H1 (cell line): ENCODE measurements around the gene TACSTD2. TPM values are rescaled to one million over a fixed set of nuclear protein-coding genes. Genes with fewer than 3 reads are reported as not detected.

Experiments
- CBX5 ChIP-seq: fragments of 300-800, 300-1000 bp; sonication (generic); IDR thresholded peaks from 2 replicates; pipeline ENCODE4 v1.7.1; 2016; ENCODE audit warnings: antibody characterized with exemption, low read length, low read depth
- MAFK ChIP-seq: IDR thresholded peaks from 2 replicates; pipeline ENCODE4 v1.6.1; 2012; ENCODE audit warnings: low read depth, mild to moderate bottlenecking, improper control_type of control experiment, low read length
- polyA plus RNA-seq, 7 experiments: library from polyadenylated mRNA; depleted of rRNA in 3 of 7; stranded (reverse) in 5 of 7; unstranded in 2 of 7; fragments of >200 nt in 5 of 7; fragments of 200-250 nt in 2 of 7; gene quantifications; 1 replicate in 5 of 7; 2 replicates in 1 of 7; 4 replicates in 1 of 7; pipeline versions ENCODE4 v1.2.1 to v1.2.3, GENCODE V29; 2011 to 2013; ENCODE audit warnings: missing spikeins in 2 of 7, mixed read lengths in 2 of 7
- total RNA-seq: library from RNA; stranded (reverse); fragmentation: NEBNext Ultra II Directional; extraction: Animal tissue kit (Norgen Biotek cat#: 25700); gene quantifications from 2 replicates; pipeline ENCODE4 v1.2.1, GENCODE V29; 2021
- TF ChIP-seq, protein P1 (sequence below): fragments of 300-600 bp; sonication (generic); IDR thresholded peaks from 2 replicates; pipeline ENCODE4 v1.7.1; 2012; ENCODE audit warnings: low read length, moderate library complexity, mild to moderate bottlenecking, inconsistent platforms; ENCODE audit not compliant: insufficient replicate concordance

The TACSTD2 gene
- total and polyA plus RNA-seq, 2 of the 8 experiments (the other 6 are each of a cell fraction or from before 2014, with no cell fraction given), result 0.76 to 0.85 TPM

DNA sequence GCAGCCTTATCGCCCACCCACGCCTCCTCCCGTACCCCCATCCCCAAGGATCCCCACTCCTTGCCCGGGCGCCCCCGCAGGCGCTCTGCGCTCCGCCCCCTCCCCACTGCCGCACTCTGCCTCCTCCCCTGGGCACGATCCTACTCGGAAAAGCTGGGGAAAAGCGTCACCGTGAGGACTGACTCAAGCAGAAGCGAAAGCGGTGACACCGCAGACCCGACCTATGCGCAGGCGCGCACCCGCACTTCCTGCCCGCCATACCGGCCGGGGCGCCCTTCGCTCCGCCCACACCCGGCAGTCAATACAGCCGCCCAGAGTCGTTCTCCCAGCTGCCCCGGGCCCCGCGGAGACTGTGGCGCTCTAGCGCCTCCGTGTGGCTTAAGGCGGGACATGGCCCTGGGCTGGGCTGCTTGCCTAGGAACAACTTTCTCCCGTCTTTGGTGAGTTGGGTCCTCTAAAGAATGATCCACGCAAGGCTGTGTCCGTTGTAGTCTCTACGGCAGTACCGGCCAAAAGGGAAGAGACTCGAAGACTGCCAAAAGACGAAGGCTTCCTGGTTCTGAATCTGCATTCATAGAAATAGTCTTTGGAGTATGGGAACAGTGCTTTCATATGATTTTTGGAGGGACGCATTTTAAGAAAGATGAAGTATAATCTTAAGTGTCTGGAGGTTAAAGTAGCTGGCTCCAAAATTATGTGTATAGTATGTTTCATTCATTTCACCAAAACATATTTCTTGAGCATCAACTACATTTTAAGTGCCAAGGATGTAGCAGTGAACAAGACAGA, 30.3 kb downstream of the TACSTD2 start, which contains the start of gene OMA1 (continued):
- TF ChIP-seq, protein P1, sequence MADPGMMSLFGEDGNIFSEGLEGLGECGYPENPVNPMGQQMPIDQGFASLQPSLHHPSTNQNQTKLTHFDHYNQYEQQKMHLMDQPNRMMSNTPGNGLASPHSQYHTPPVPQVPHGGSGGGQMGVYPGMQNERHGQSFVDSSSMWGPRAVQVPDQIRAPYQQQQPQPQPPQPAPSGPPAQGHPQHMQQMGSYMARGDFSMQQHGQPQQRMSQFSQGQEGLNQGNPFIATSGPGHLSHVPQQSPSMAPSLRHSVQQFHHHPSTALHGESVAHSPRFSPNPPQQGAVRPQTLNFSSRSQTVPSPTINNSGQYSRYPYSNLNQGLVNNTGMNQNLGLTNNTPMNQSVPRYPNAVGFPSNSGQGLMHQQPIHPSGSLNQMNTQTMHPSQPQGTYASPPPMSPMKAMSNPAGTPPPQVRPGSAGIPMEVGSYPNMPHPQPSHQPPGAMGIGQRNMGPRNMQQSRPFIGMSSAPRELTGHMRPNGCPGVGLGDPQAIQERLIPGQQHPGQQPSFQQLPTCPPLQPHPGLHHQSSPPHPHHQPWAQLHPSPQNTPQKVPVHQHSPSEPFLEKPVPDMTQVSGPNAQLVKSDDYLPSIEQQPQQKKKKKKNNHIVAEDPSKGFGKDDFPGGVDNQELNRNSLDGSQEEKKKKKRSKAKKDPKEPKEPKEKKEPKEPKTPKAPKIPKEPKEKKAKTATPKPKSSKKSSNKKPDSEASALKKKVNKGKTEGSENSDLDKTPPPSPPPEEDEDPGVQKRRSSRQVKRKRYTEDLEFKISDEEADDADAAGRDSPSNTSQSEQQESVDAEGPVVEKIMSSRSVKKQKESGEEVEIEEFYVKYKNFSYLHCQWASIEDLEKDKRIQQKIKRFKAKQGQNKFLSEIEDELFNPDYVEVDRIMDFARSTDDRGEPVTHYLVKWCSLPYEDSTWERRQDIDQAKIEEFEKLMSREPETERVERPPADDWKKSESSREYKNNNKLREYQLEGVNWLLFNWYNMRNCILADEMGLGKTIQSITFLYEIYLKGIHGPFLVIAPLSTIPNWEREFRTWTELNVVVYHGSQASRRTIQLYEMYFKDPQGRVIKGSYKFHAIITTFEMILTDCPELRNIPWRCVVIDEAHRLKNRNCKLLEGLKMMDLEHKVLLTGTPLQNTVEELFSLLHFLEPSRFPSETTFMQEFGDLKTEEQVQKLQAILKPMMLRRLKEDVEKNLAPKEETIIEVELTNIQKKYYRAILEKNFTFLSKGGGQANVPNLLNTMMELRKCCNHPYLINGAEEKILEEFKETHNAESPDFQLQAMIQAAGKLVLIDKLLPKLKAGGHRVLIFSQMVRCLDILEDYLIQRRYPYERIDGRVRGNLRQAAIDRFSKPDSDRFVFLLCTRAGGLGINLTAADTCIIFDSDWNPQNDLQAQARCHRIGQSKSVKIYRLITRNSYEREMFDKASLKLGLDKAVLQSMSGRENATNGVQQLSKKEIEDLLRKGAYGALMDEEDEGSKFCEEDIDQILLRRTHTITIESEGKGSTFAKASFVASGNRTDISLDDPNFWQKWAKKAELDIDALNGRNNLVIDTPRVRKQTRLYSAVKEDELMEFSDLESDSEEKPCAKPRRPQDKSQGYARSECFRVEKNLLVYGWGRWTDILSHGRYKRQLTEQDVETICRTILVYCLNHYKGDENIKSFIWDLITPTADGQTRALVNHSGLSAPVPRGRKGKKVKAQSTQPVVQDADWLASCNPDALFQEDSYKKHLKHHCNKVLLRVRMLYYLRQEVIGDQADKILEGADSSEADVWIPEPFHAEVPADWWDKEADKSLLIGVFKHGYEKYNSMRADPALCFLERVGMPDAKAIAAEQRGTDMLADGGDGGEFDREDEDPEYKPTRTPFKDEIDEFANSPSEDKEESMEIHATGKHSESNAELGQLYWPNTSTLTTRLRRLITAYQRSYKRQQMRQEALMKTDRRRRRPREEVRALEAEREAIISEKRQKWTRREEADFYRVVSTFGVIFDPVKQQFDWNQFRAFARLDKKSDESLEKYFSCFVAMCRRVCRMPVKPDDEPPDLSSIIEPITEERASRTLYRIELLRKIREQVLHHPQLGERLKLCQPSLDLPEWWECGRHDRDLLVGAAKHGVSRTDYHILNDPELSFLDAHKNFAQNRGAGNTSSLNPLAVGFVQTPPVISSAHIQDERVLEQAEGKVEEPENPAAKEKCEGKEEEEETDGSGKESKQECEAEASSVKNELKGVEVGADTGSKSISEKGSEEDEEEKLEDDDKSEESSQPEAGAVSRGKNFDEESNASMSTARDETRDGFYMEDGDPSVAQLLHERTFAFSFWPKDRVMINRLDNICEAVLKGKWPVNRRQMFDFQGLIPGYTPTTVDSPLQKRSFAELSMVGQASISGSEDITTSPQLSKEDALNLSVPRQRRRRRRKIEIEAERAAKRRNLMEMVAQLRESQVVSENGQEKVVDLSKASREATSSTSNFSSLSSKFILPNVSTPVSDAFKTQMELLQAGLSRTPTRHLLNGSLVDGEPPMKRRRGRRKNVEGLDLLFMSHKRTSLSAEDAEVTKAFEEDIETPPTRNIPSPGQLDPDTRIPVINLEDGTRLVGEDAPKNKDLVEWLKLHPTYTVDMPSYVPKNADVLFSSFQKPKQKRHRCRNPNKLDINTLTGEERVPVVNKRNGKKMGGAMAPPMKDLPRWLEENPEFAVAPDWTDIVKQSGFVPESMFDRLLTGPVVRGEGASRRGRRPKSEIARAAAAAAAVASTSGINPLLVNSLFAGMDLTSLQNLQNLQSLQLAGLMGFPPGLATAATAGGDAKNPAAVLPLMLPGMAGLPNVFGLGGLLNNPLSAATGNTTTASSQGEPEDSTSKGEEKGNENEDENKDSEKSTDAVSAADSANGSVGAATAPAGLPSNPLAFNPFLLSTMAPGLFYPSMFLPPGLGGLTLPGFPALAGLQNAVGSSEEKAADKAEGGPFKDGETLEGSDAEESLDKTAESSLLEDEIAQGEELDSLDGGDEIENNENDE, result no peak
- TF ChIP-seq MAFK (no peak), CBX5 (no peak)
